Testis (tissue), 2 donors: ENCODE data around the gene TUBG1.

Source experiments
- CTCF ChIP-seq, 3 experiments: fragments of 450-650 bp in 2 of 3; fragments of 200-600 bp in 1 of 3; sonication (generic) in 1 of 3; IDR thresholded peaks; one replicate each; pipeline ENCODE4 v1.5.1; 2016 to 2019; ENCODE audit warnings: antibody characterized with exemption in 3 of 3, mild to moderate bottlenecking in 2 of 3, moderate library complexity in 1 of 3
- POLR2A ChIP-seq: fragments of 450-650 bp; IDR thresholded peaks from one replicate; pipeline ENCODE4 v1.6.1; 2017; ENCODE audit warnings: antibody characterized with exemption, mild to moderate bottlenecking, moderate library complexity

- TF ChIP-seq CTCF (IDR thresholded peaks at IDR 0.05) (no peak), POLR2A (no peak)
Observed at GRCh38 chr17:42563950-42564349, 45.5 kb upstream of the TUBG1 start.
